Progenitor cell of endocrine pancreas (in vitro differentiated cells): ENCODE results near the gene RANBP2. TPM values are rescaled to one million over a fixed set of nuclear protein-coding genes. Genes with fewer than 3 reads are reported as not detected.

Experiments used
- DNase-seq: peaks from one replicate; pipeline ENCODE4 v3.0.0; 2021; ENCODE audit warnings: low spot score; ENCODE audit not compliant: unreplicated experiment
- H3K27ac Mint-ChIP-seq: 2 replicates; pipeline ENCODE4 v1.8.0; 2021; ENCODE audit warnings: mild to moderate bottlenecking, moderate library complexity, mixed read lengths
- H3K27me3 Mint-ChIP-seq: 2 replicates; pipeline ENCODE4 v1.8.0; 2021; ENCODE audit warnings: mixed read lengths
- H3K36me3 Mint-ChIP-seq: 2 replicates; pipeline ENCODE4 v1.8.0; 2022; ENCODE audit warnings: mixed read lengths; ENCODE audit not compliant: insufficient read depth
- H3K4me1 Mint-ChIP-seq: 2 replicates; pipeline ENCODE4 v1.8.0; 2021; ENCODE audit warnings: low read depth, mixed read lengths
- H3K4me3 Mint-ChIP-seq: 2 replicates; pipeline ENCODE4 v1.8.0; 2021; ENCODE audit warnings: low read depth, mild to moderate bottlenecking, moderate library complexity, mixed read lengths
- H3K9me3 Mint-ChIP-seq: 2 replicates; pipeline ENCODE4 v1.8.0; 2021; ENCODE audit warnings: low read depth, mixed read lengths
- total RNA-seq: library from RNA; stranded (reverse); gene quantifications from 2 replicates; pipeline ENCODE4 v1.2.1, GENCODE V29; 2021
- TF ChIP-seq, protein P1 (sequence below): fragments of 200-600 bp; sonication (generic); IDR thresholded peaks from one replicate; pipeline ENCODE4 v1.5.0; 2021; ENCODE audit warnings: antibody characterized with exemption, mild to moderate bottlenecking; ENCODE audit not compliant: unreplicated experiment

RANBP2 gene
- total RNA-seq, 1 donor from 2014 or later = 77.9 TPM

GRCh38 chr2:108824316-108825070, 105.2 kb downstream of the RANBP2 start:
- Mint-ChIP-seq H3K9me3 (peaks cover 15% of the 10 kb centered on the region), H3K27me3 (no peaks in the 10 kb centered on the region), H3K4me3 (no peak overlapping the region), H3K4me1 (peaks cover 7% of the 10 kb centered on the region), H3K36me3 (peaks cover 38% of the 10 kb centered on the region), H3K27ac (no peak overlapping the region)
- TF ChIP-seq, protein P1, sequence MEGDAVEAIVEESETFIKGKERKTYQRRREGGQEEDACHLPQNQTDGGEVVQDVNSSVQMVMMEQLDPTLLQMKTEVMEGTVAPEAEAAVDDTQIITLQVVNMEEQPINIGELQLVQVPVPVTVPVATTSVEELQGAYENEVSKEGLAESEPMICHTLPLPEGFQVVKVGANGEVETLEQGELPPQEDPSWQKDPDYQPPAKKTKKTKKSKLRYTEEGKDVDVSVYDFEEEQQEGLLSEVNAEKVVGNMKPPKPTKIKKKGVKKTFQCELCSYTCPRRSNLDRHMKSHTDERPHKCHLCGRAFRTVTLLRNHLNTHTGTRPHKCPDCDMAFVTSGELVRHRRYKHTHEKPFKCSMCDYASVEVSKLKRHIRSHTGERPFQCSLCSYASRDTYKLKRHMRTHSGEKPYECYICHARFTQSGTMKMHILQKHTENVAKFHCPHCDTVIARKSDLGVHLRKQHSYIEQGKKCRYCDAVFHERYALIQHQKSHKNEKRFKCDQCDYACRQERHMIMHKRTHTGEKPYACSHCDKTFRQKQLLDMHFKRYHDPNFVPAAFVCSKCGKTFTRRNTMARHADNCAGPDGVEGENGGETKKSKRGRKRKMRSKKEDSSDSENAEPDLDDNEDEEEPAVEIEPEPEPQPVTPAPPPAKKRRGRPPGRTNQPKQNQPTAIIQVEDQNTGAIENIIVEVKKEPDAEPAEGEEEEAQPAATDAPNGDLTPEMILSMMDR = no peak
- DNase-seq = no peak

- no peak overlapping the region for H3K4me3 Mint-ChIP-seq
- H3K27me3 Mint-ChIP-seq = no peaks in the 10 kb centered on the region
- no peak for DNase-seq
- TF ChIP-seq, protein P1 = no peak
- peaks cover 32% of the 10 kb centered on the region for H3K36me3 Mint-ChIP-seq
- peaks cover 8% of the 10 kb centered on the region for H3K9me3 Mint-ChIP-seq
- H3K27ac Mint-ChIP-seq = no peak overlapping the region
- peaks cover 7% of the 10 kb centered on the region for H3K4me1 Mint-ChIP-seq
Observed at GRCh38 chr2:108825254-108825653, 106.0 kb downstream of the RANBP2 start.

GRCh38 chr2:108825736-108826135, 106.5 kb downstream of the RANBP2 start:
- TF ChIP-seq, protein P1 = no peak
- peaks cover 28% of the 10 kb centered on the region for H3K36me3 Mint-ChIP-seq
- DNase-seq = no peak
- H3K4me3 Mint-ChIP-seq = no peak overlapping the region
- H3K9me3 Mint-ChIP-seq = peaks cover 6% of the 10 kb centered on the region
- H3K27ac Mint-ChIP-seq = no peak overlapping the region
- peaks cover 7% of the 10 kb centered on the region for H3K4me1 Mint-ChIP-seq
- H3K27me3 Mint-ChIP-seq = no peaks in the 10 kb centered on the region

DNA sequence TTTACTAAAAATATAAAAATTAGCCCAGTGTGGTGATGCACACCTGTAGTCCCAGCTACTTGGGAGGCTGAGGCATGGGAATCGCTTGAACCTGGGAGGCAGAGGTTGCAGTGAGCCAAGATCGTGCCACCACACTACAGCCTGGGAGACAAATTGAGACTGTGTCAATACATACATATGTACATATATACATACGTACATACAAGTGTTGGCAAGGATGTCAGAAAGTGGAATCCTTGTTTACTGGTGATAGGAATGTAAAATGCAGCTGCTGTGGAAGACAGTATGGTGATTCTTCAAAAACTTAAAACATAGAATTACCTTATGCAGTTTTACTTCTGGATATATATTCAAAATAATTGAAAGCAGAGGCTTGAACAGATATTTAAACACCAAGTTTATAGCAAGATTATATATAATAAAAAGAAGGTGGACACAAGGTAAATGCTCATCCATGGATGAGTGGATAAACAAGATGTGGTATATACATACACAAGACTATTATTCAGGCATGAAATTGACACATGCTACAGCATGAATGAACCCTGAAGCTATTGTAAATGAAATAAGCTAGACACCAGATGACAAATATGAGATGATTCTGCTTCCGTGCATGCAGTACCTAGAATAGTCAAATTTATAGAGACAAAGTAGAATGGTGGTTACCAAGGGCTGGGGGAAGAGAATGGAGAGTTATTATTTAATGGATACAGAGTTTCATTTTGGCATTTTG, 110.5 kb downstream of the RANBP2 start:
- no peaks in the 10 kb centered on the region for H3K27me3 Mint-ChIP-seq
- TF ChIP-seq, protein P1 = no peak
- peaks cover 17% of the 10 kb centered on the region for H3K36me3 Mint-ChIP-seq
- no peak for DNase-seq
- peaks cover 6% of the 10 kb centered on the region for H3K9me3 Mint-ChIP-seq
- H3K27ac Mint-ChIP-seq = no peak overlapping the region
- no peak overlapping the region for H3K4me3 Mint-ChIP-seq
- H3K4me1 Mint-ChIP-seq = peaks cover 2% of the 10 kb centered on the region

- DNase-seq = no peak
- peaks cover 28% of the 10 kb centered on the region for H3K9me3 Mint-ChIP-seq
- H3K4me3 Mint-ChIP-seq = no peak overlapping the region
- H3K27me3 Mint-ChIP-seq = no peaks in the 10 kb centered on the region
- TF ChIP-seq, protein P1 = no peak
- H3K4me1 Mint-ChIP-seq = peaks cover 1% of the 10 kb centered on the region
- H3K36me3 Mint-ChIP-seq = peaks cover 40% of the 10 kb centered on the region
- H3K27ac Mint-ChIP-seq = no peak overlapping the region
Observed at GRCh38 chr2:108833219-108833618, 113.9 kb downstream of the RANBP2 start.
